K562 (cell line): ENCODE data around the gene SLC5A12. TPM values are rescaled to one million over a fixed set of nuclear protein-coding genes. Genes with fewer than 3 reads are reported as not detected.
A peak's percentile ranks its signal among the peaks of the same experiment; 100 is the strongest.
"Not testable (repeated sequence)": the region's sequence is repeated elsewhere in the genome, so short reads cannot be mapped to it uniquely, and the experiment has no call there.

Experiments
- ATAC-seq: fragments of 200-7000 bp; cut with Tn5 transposase; 3 replicates; pipeline ENCODE4 v1.9.1; 2020; ENCODE audit warnings: moderate library complexity
- BruUV-seq: library from RNA; stranded (reverse); fragments of 400-500 nt; replicated peaks from 2 replicates; lab custom pipeline; 2021; lab: Mats Ljungman, UMichigan
- CTCF ChIA-PET: fragments of 300-600 bp; formaldehyde crosslinking; extraction: SDS; loops from one replicate; lab custom pipeline; 2021; ENCODE audit warnings: low intra/inter-chr PET ratio; lab: Yijun Ruan, JAX
- POLR2A ChIA-PET: fragments of 300-600, 350-650 bp; sonication (Branson Sonifier 250); formaldehyde crosslinking; extraction: SDS; loops from one replicate; lab custom pipeline; 2021; ENCODE audit warnings: antibody characterized with exemption, inconsistent platforms; lab: Yijun Ruan, JAX
- DNase-seq, 4 experiments: peaks; one replicate each; pipeline versions ENCODE4 v3.0.0 to v3.0.0-alpha.2; 2011 to 2018; ENCODE audit warnings: low spot score in 3 of 4, mixed read lengths in 3 of 4; ENCODE audit errors: extremely low read depth in 1 of 4
- FAIRE-seq: peaks from 2 replicates; lab custom pipeline; 2011; peaks lifted over from hg19 to GRCh38; lab: Jason Lieb, UNC
- H2AFZ ChIP-seq: 2 replicates; pipeline ENCODE4 v1.6.0; 2011; ENCODE audit warnings: low read depth, low read length, control low read depth, inconsistent platforms
- H3K27ac ChIP-seq: fragments of 200-600 bp; 3 replicates; pipeline ENCODE4 v1.8.0; 2011; ENCODE audit warnings: low read depth, mild to moderate bottlenecking, control low read depth, inconsistent platforms, low read length, moderate library complexity, mixed read lengths; ENCODE audit errors: extremely low read depth
- H3K27me3 ChIP-seq, 2 experiments: fragments of 300-600 bp in 1 of 2; 2 replicates in 1 of 2; 3 replicates in 1 of 2; pipeline versions ENCODE4 v1.6.0 to v1.8.0; 2011; ENCODE audit warnings: inconsistent platforms in 2 of 2, low read length in 2 of 2, mild to moderate bottlenecking in 1 of 2, mixed read lengths in 1 of 2, moderate library complexity in 1 of 2; ENCODE audit not compliant: control insufficient read depth in 2 of 2, insufficient read depth in 2 of 2
- H3K36me3 ChIP-seq: fragments of 300-600 bp; 3 replicates; pipeline ENCODE4 v1.8.0; 2011; ENCODE audit warnings: mild to moderate bottlenecking, low read length, inconsistent platforms; ENCODE audit not compliant: control insufficient read depth, insufficient read depth
- H3K4me1 ChIP-seq, 2 experiments: fragments of 200-600 bp in 1 of 2; replicated peaks in 1 of 2; 2 replicates in 1 of 2; 3 replicates in 1 of 2; pipeline versions ENCODE4 v1.5.1 to v1.8.0; 2011; ENCODE audit warnings: inconsistent platforms in 2 of 2, low read length in 2 of 2, mild to moderate bottlenecking in 1 of 2, mixed read lengths in 1 of 2, moderate library complexity in 1 of 2; ENCODE audit not compliant: control insufficient read depth in 2 of 2, insufficient read depth in 2 of 2
- H3K4me2 ChIP-seq: 2 replicates; pipeline ENCODE4 v1.6.1; 2011; ENCODE audit warnings: low read length, control low read depth, inconsistent platforms, mixed read lengths; ENCODE audit not compliant: insufficient read depth
- H3K4me3 ChIP-seq: fragments of 200-600 bp; sonication (generic), shearing (Covaris generic); 2 replicates; pipeline ENCODE4 v1.5.1; 2016; ENCODE audit warnings: control low read depth, inconsistent platforms
- H3K79me2 ChIP-seq: fragments of 200-600 bp; 3 replicates; pipeline ENCODE4 v1.8.0; 2011; ENCODE audit warnings: low read length, inconsistent platforms; ENCODE audit not compliant: control insufficient read depth, insufficient read depth
- H3K9ac ChIP-seq, 2 experiments: 2 replicates each; pipeline versions ENCODE4 v1.6.0 to v1.6.1; 2011; ENCODE audit warnings: low read depth in 2 of 2, low read length in 2 of 2, control low read depth in 1 of 2, inconsistent platforms in 1 of 2, mild to moderate bottlenecking in 1 of 2, mixed read lengths in 1 of 2; ENCODE audit not compliant: insufficient read depth in 1 of 2
- H3K9me1 ChIP-seq: one replicate; pipeline ENCODE4 v1.6.0; 2011; ENCODE audit warnings: inconsistent platforms, mild to moderate bottlenecking, low read length, moderate library complexity; ENCODE audit not compliant: control insufficient read depth, insufficient read depth
- H3K9me3 ChIP-seq: replicated peaks from 2 replicates; pipeline ENCODE4 v1.5.1; 2011; ENCODE audit warnings: low read depth, low read length, inconsistent platforms; ENCODE audit not compliant: control insufficient read depth, insufficient read depth
- H4K20me1 ChIP-seq: replicated peaks from 2 replicates; pipeline ENCODE4 v1.6.1; 2011; ENCODE audit warnings: low read length, inconsistent platforms, mixed read lengths; ENCODE audit not compliant: control insufficient read depth, insufficient read depth
- CSDE1 ChIP-seq, 2 experiments: fragments of 450-650 bp; IDR thresholded peaks; 2 replicates each; pipeline ENCODE4 v1.6.1; 2016; ENCODE audit warnings: mild to moderate bottlenecking in 1 of 2
- CTCF ChIP-seq, 3 experiments: IDR thresholded peaks in 2 of 3; conservative IDR thresholded peaks in 1 of 3; 2 replicates each; pipeline ENCODE4 v1.5.1; 2011 to 2012; ENCODE audit warnings: low read length in 3 of 3, mild to moderate bottlenecking in 3 of 3, control low read depth in 2 of 3, improper control_type of control experiment in 1 of 3, inconsistent platforms in 1 of 3, low read depth in 1 of 3, mixed read lengths in 1 of 3, moderate library complexity in 1 of 3; ENCODE audit not compliant: insufficient read depth in 2 of 3
- RAD21 ChIP-seq, 2 experiments: fragments of 250-450 bp in 1 of 2; fragments of 450-650 bp in 1 of 2; sonication (Bioruptor Pico) in 1 of 2; formaldehyde crosslinking in 1 of 2; IDR thresholded peaks in 1 of 2; conservative IDR thresholded peaks in 1 of 2; 2 replicates each; pipeline versions ENCODE4 v1.4.0 to v1.8.0; 2020 to 2022; ENCODE audit warnings: mild to moderate bottlenecking in 2 of 2, moderate library complexity in 1 of 2
- WGBS: fragments of 100-300 bp; shearing (Covaris generic); methylation state at CpG from one replicate; pipeline ENCODE4 v1.1.6; 2016; ENCODE audit warnings: low coverage, mixed read lengths; ENCODE audit not compliant: insufficient coverage; ENCODE audit errors: missing lambda C conversion rate; 5-methylcytosine and 5-hydroxymethylcytosine counted together
- in situ Hi-C: fragments of 300-500 bp; cut with MboI; formaldehyde crosslinking; loops from 4 replicates; pipeline ENCODE4 v1.15.0; 2018; ENCODE audit warnings: inconsistent platforms, mixed read lengths
- intact Hi-C: fragments of 100-400 bp; cut with micrococcal nuclease; formaldehyde crosslinking; loops from 2 replicates; pipeline ENCODE4 v1.14.2; 2022
- polyA plus RNA-seq, 8 experiments: library from polyadenylated mRNA; depleted of rRNA in 4 of 8; stranded (reverse) in 5 of 8; unstranded in 3 of 8; fragments of >200 nt; fragmentation: Nextera tagmentation in 2 of 8; fragmentation: Illumina TruSeq in 1 of 8; extraction: Ambion mirVana in 2 of 8; extraction: Trizol in 1 of 8; gene quantifications; 2 replicates each; pipeline versions ENCODE4 v1.2.1 to v1.2.3, GENCODE V29; 2011 to 2014; ENCODE audit warnings: inconsistent platforms in 1 of 8, missing spikeins in 1 of 8
- total RNA-seq, 7 experiments: library from RNA; depleted of rRNA in 6 of 7; stranded (reverse); fragments of >200 nt in 6 of 7; fragmentation: Illumina TruSeq in 2 of 7; extraction: Trizol in 2 of 7; gene quantifications; 2 replicates each; pipeline versions ENCODE4 v1.2.1 to v1.2.3, GENCODE V29; 2011 to 2021; ENCODE audit warnings: low replicate concordance in 1 of 7

The SLC5A12 gene
- total and polyA plus RNA-seq, 9 of the 15 experiments (the other 6 are each of a cell fraction or from before 2014, with no cell fraction given): 0.03 to 0.16 (median 0.06) TPM; not detected in 5

- ATAC-seq: peak; percentile 88
- Histone ChIP-seq H3K9me3 (no peaks in the 10 kb centered on the region), H3K27ac (no peak overlapping the region), H3K4me3 (no peak overlapping the region), H3K36me3 (no peaks in the 10 kb centered on the region), H3K9me1 (no peaks in the 10 kb centered on the region), H4K20me1 (no peaks in the 10 kb centered on the region), H3K9ac (no peak overlapping the region), H3K4me1 (no peaks in the 10 kb centered on the region), H2AFZ (no peak overlapping the region), H3K4me2 (no peak overlapping the region), H3K27me3 (no peaks in the 10 kb centered on the region), H3K79me2 (no peaks in the 10 kb centered on the region)
- in situ Hi-C loops (no loop called here), intact Hi-C loops (loop anchor here (5.0 kb wide), 2 partner anchors 353 to 847 kb away; no protein-coding TSS in a partner anchor)
- WGBS: 3% methylated on average over 8 of the region's 8 CpGs
- ChIA-PET POLR2A (no interaction called here), CTCF (interaction anchor here (1.0 kb wide), 1 partner anchor 365 kb away, joined by 3 read pairs; no protein-coding TSS in a partner anchor)
- no peak for FAIRE-seq
- DNase-seq: peak; percentile 29 to 69 (median 35)
- BruUV-seq: no TSS peak
- TF ChIP-seq CTCF (IDR thresholded peaks at IDR 0.05 in 2 of 3, conservative IDR thresholded peaks at IDR 0.05 in 1 of 3; ENCODE audit: insufficient read depth in 2 of 3, low read depth in 1 of 3, low read length in 3 of 3) (peak; percentile 24 to 60 (median 56); a peak in 5 of 6 replicates), CSDE1 (IDR thresholded peaks at IDR 0.05) (no peak), RAD21 (CRISPR knock-in tag; conservative IDR thresholded peaks at IDR 0.05 in 1 of 2, IDR thresholded peaks at IDR 0.05 in 1 of 2) (peak; percentile 65 to 71)
These were observed 72.0 kb downstream of the SLC5A12 start for GRCh38 chr11:26649884-26650283.

GRCh38 chr11:26643314-26643713 lies 78.5 kb downstream of the SLC5A12 start:
- ATAC-seq, H3K9me3 ChIP-seq, H3K4me2 ChIP-seq, DNase-seq, BruUV-seq, FAIRE-seq, H3K27ac ChIP-seq, H3K27me3 ChIP-seq, in situ Hi-C loops, H3K4me3 ChIP-seq, H3K79me2 ChIP-seq, intact Hi-C loops, POLR2A ChIA-PET, CTCF ChIA-PET, H3K4me1 ChIP-seq, H2AFZ ChIP-seq, H3K9ac ChIP-seq, H3K36me3 ChIP-seq, H3K9me1 ChIP-seq, H4K20me1 ChIP-seq: not testable (repeated sequence)
- WGBS: 0% methylated on average over 9 of the region's 10 CpGs
